ENCODE measurements around the gene RTN4.

DNA sequence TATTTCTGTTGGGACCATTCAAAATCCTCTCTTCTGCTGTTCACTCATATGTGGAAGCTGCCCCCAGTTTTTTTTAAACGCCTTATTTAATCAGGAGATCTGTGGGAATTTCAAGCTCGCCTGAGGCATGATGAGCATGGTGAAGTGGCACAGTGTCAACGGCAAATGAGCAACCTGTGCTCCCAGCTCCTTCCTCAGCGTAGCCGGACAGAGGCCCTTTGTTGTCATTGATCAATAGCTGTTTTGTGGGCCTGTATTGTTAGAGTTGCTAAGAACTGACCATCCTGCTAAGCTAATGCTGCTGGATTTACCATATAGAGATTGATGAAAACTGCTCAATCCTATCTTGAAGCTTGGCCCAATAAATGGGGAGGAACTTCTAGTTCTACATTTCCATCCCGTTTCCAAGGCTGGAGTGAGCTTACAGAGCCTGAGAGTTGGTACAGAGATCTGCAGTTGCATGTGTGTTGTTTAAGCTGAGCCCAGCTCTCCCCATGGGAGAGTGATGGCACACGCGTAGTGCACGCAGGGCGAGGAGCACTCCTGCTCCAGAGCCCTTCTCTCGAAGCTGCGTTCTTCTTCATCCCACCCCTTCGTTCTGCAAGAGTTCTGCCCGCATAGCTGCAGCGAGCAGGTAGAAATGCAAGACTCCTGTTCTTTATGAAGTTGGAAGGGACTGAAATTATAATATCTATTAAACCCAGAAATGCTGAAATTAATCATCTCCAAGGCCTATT is 108.8 kb downstream of the RTN4 start:
- TF ChIP-seq, protein P1, sequence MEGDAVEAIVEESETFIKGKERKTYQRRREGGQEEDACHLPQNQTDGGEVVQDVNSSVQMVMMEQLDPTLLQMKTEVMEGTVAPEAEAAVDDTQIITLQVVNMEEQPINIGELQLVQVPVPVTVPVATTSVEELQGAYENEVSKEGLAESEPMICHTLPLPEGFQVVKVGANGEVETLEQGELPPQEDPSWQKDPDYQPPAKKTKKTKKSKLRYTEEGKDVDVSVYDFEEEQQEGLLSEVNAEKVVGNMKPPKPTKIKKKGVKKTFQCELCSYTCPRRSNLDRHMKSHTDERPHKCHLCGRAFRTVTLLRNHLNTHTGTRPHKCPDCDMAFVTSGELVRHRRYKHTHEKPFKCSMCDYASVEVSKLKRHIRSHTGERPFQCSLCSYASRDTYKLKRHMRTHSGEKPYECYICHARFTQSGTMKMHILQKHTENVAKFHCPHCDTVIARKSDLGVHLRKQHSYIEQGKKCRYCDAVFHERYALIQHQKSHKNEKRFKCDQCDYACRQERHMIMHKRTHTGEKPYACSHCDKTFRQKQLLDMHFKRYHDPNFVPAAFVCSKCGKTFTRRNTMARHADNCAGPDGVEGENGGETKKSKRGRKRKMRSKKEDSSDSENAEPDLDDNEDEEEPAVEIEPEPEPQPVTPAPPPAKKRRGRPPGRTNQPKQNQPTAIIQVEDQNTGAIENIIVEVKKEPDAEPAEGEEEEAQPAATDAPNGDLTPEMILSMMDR (IDR thresholded peaks at IDR 0.05), result no peak
- no peak for TF ChIP-seq POLR2A (IDR thresholded peaks at IDR 0.05)
